Measurements from ENCODE around the gene RABGAP1L.

The RABGAP1L gene

DNA sequence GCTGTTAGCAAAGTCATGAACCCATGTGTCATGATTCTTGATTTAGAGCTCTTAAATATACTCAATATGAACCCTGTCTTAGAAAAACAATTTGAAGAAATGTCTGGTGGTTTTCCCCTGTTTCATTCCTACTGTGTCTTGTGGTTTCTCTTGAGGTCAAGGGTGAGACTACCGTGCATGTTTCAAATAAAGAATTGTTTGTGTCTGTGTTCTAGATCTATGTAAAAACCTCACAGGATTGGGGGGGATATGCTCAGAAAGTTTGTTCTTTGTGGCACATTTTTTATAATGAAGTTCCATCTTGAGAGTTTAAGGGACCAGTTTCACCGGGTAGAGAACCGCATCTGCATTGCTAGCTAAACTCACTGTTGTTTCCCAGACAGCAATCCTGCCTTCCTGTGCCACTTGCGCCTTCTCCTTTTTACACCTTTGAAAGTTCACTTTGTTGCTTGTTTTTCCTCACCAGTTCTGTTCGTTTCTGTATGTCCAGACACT, 809.5 kb downstream of the RABGAP1L start:
- Histone ChIP-seq H3K27me3 (ENCODE audit: low read depth, low read length) (no peaks in the 10 kb centered on the region), H3K4me3 (ENCODE audit: low read length) (peak overlapping the region; percentile 4), H3K9me3 (ENCODE audit: insufficient read depth, low read length) (no peaks in the 10 kb centered on the region), H3K4me2 (ENCODE audit: low read length) (peak overlapping the region; percentile 62), H3K36me3 (replicated peaks; ENCODE audit: low read depth, low read length) (peaks cover 7% of the 10 kb centered on the region), H2AFZ (ENCODE audit: low read depth, low read length) (no peak overlapping the region), H4K20me1 (ENCODE audit: insufficient read depth, low read length) (no peaks in the 10 kb centered on the region), H3K79me2 (ENCODE audit: low read length) (no peaks in the 10 kb centered on the region), H3K9ac (ENCODE audit: low read length) (no peak overlapping the region), H3K4me1 (ENCODE audit: low read length) (peaks cover 45% of the 10 kb centered on the region), H3K27ac (ENCODE audit: low read length) (no peak overlapping the region)
- TF ChIP-seq CTCF (IDR thresholded peaks at IDR 0.05; ENCODE audit: low read depth, low read length) (no peak), EZH2phosphoT487 (IDR thresholded peaks at IDR 0.05; ENCODE audit: low read depth) (no peak)

- Histone ChIP-seq H3K79me2 (ENCODE audit: low read length) (no peaks in the 10 kb centered on the region), H3K27me3 (ENCODE audit: low read depth, low read length) (no peaks in the 10 kb centered on the region), H2AFZ (ENCODE audit: low read depth, low read length) (no peak overlapping the region), H3K4me2 (ENCODE audit: low read length) (no peak overlapping the region), H3K4me3 (ENCODE audit: low read length) (no peak overlapping the region), H3K4me1 (ENCODE audit: low read length) (peaks cover 35% of the 10 kb centered on the region), H3K36me3 (replicated peaks; ENCODE audit: low read depth, low read length) (peaks cover 7% of the 10 kb centered on the region), H3K9ac (ENCODE audit: low read length) (no peak overlapping the region), H3K27ac (ENCODE audit: low read length) (no peak overlapping the region), H4K20me1 (ENCODE audit: insufficient read depth, low read length) (no peaks in the 10 kb centered on the region), H3K9me3 (ENCODE audit: insufficient read depth, low read length) (no peaks in the 10 kb centered on the region)
- TF ChIP-seq EZH2phosphoT487 (IDR thresholded peaks at IDR 0.05; ENCODE audit: low read depth) = no peak
- no peak for TF ChIP-seq CTCF (IDR thresholded peaks at IDR 0.05; ENCODE audit: low read depth, low read length)
These were observed 810.7 kb downstream of the RABGAP1L start for GRCh38 chr1:174969977-174970376.

GRCh38 chr1:174971466-174971865, 812.1 kb downstream of the RABGAP1L start:
- Histone ChIP-seq H3K4me2 (ENCODE audit: low read length) (peak overlapping the region; percentile 5), H3K27me3 (ENCODE audit: low read depth, low read length) (no peaks in the 10 kb centered on the region), H4K20me1 (ENCODE audit: insufficient read depth, low read length) (0 out of 2 replicates have a peak, but pooled peaks cover under 1% of the 10 kb centered on the region)

GRCh38 chr1:174971902-174972301, 812.6 kb downstream of the RABGAP1L start:
- Histone ChIP-seq H3K4me3 (ENCODE audit: low read length) (no peak overlapping the region), H3K9ac (ENCODE audit: low read length) (no peak overlapping the region), H3K9me3 (ENCODE audit: insufficient read depth, low read length) (no peaks in the 10 kb centered on the region), H3K36me3 (replicated peaks; ENCODE audit: low read depth, low read length) (peaks cover 7% of the 10 kb centered on the region), H2AFZ (ENCODE audit: low read depth, low read length) (no peak overlapping the region), H3K4me1 (ENCODE audit: low read length) (peaks cover 42% of the 10 kb centered on the region), H3K27ac (ENCODE audit: low read length) (peak overlapping the region; percentile 5; the same call in 1 of the 2 replicates), H3K4me2 (ENCODE audit: low read length) (peak overlapping the region; percentile 5), H3K27me3 (ENCODE audit: low read depth, low read length) (no peaks in the 10 kb centered on the region), H4K20me1 (ENCODE audit: insufficient read depth, low read length) (0 out of 2 replicates have a peak, but pooled peaks cover 2% of the 10 kb centered on the region), H3K79me2 (ENCODE audit: low read length) (no peaks in the 10 kb centered on the region)
- TF ChIP-seq CTCF (IDR thresholded peaks at IDR 0.05; ENCODE audit: low read depth, low read length) (no peak), EZH2phosphoT487 (IDR thresholded peaks at IDR 0.05; ENCODE audit: low read depth) (no peak)

More at GRCh38 chr1:174971466-174971865, 812.1 kb downstream of the RABGAP1L start:
- no peak for TF ChIP-seq CTCF (IDR thresholded peaks at IDR 0.05; ENCODE audit: low read depth, low read length)
- Histone ChIP-seq H3K79me2 (ENCODE audit: low read length) (no peaks in the 10 kb centered on the region), H3K27ac (ENCODE audit: low read length) (no peak overlapping the region), H3K36me3 (replicated peaks; ENCODE audit: low read depth, low read length) (peaks cover 7% of the 10 kb centered on the region), H3K4me1 (ENCODE audit: low read length) (peaks cover 37% of the 10 kb centered on the region), H3K4me3 (ENCODE audit: low read length) (no peak overlapping the region), H2AFZ (ENCODE audit: low read depth, low read length) (no peak overlapping the region), H3K9ac (ENCODE audit: low read length) (no peak overlapping the region), H3K9me3 (ENCODE audit: insufficient read depth, low read length) (no peaks in the 10 kb centered on the region)
